HepG2 (cell line): ENCODE measurements around the gene ZNF77. TPM values are rescaled to one million over a fixed set of nuclear protein-coding genes. Genes with fewer than 3 reads are reported as not detected.
A peak's percentile ranks its signal among the peaks of the same experiment; 100 is the strongest.

Experiments
- ATAC-seq: fragments of 200-7000 bp; cut with Tn5 transposase; 3 replicates; pipeline ENCODE4 v1.9.1; 2020; ENCODE audit warnings: mild to moderate bottlenecking, moderate library complexity
- BruUV-seq: library from RNA; stranded (reverse); fragments of 400-500 nt; replicated peaks from 2 replicates; lab custom pipeline; 2021; lab: Mats Ljungman, UMichigan
- CTCF ChIA-PET: fragments of 300-600 bp; formaldehyde crosslinking; extraction: SDS; loops from one replicate; lab custom pipeline; 2021; ENCODE audit warnings: low total read pairs, inconsistent platforms, low intra/inter-chr PET ratio; lab: Yijun Ruan, JAX
- POLR2A ChIA-PET: fragments of 350-600 bp; sonication (Branson Sonifier 250); formaldehyde crosslinking; loops from one replicate; lab custom pipeline; 2020; ENCODE audit warnings: antibody characterized with exemption, inconsistent platforms; lab: Yijun Ruan, JAX
- DNase-seq: peaks from one replicate; pipeline ENCODE4 v3.0.0-alpha.2; 2015; ENCODE audit warnings: low spot score
- FAIRE-seq: peaks from 3 replicates; lab custom pipeline; 2011; peaks lifted over from hg19 to GRCh38; lab: Jason Lieb, UNC
- H2AFZ ChIP-seq: one replicate; pipeline ENCODE4 v1.6.1; 2011; ENCODE audit warnings: low read length, inconsistent platforms
- H3K27ac ChIP-seq: fragments of 300-600 bp; 3 replicates; pipeline ENCODE4 v1.8.0; 2011; ENCODE audit warnings: mixed run types, mild to moderate bottlenecking, mixed read lengths, low read length, inconsistent platforms; ENCODE audit not compliant: insufficient read depth; ENCODE audit errors: extremely low read length
- H3K27me3 ChIP-seq, 2 experiments: fragments of 200-600 bp in 1 of 2; 2 replicates in 1 of 2; 3 replicates in 1 of 2; pipeline versions ENCODE4 v1.6.0 to v1.8.0; 2011; ENCODE audit warnings: low read length in 2 of 2, mild to moderate bottlenecking in 2 of 2, moderate library complexity in 2 of 2, inconsistent platforms in 1 of 2; ENCODE audit not compliant: insufficient read depth in 2 of 2, control insufficient read depth in 1 of 2
- H3K36me3 ChIP-seq, 2 experiments: fragments of 200-600 bp in 1 of 2; replicated peaks in 1 of 2; 2 replicates in 1 of 2; 3 replicates in 1 of 2; pipeline versions ENCODE4 v1.5.1 to v1.8.0; 2011; ENCODE audit warnings: low read length in 2 of 2, inconsistent platforms in 1 of 2; ENCODE audit not compliant: insufficient read depth in 2 of 2, control insufficient read depth in 1 of 2
- H3K4me1 ChIP-seq: 2 replicates; pipeline ENCODE4 v1.5.1; 2012; ENCODE audit warnings: low read length, inconsistent platforms; ENCODE audit not compliant: insufficient read depth
- H3K4me2 ChIP-seq: 2 replicates; pipeline ENCODE4 v1.6.0; 2011; ENCODE audit warnings: low read depth, low read length, inconsistent platforms
- H3K4me3 ChIP-seq, 3 experiments: fragments of 200-600 bp in 1 of 3; sonication (generic), shearing (Covaris generic) in 1 of 3; replicated peaks in 1 of 3; 2 replicates each; pipeline ENCODE4 v1.5.1; 2011 to 2016; ENCODE audit warnings: low read length in 3 of 3, inconsistent platforms in 2 of 3, low read depth in 2 of 3, mild to moderate bottlenecking in 2 of 3, control low read depth in 1 of 3, mixed read lengths in 1 of 3; ENCODE audit not compliant: insufficient read depth in 1 of 3
- H3K79me2 ChIP-seq: one replicate; pipeline ENCODE4 v1.6.1; 2011; ENCODE audit warnings: low read length, inconsistent platforms; ENCODE audit not compliant: insufficient read depth
- H3K9ac ChIP-seq: 2 replicates; pipeline ENCODE4 v1.6.0; 2011; ENCODE audit warnings: mild to moderate bottlenecking, low read depth, low read length, inconsistent platforms; ENCODE audit not compliant: insufficient read depth
- H3K9me3 ChIP-seq: 2 replicates; pipeline ENCODE4 v1.5.1; 2012; ENCODE audit warnings: mild to moderate bottlenecking, low read length
- H4K20me1 ChIP-seq: 2 replicates; pipeline ENCODE4 v1.6.0; 2011; ENCODE audit warnings: inconsistent platforms, mild to moderate bottlenecking, low read length, moderate library complexity; ENCODE audit not compliant: insufficient read depth
- BORCS8-MEF2B ChIP-seq: sonication (generic); formaldehyde crosslinking; IDR thresholded peaks from 2 replicates; pipeline ENCODE4 v1.8.0; 2022; ENCODE audit warnings: mild to moderate bottlenecking, missing genetic modification reagents
- GPN1 ChIP-seq: sonication (generic); formaldehyde crosslinking; IDR thresholded peaks from 2 replicates; pipeline ENCODE4 v1.5.1; 2020; ENCODE audit warnings: missing genetic modification reagents, borderline replicate concordance
- IKZF4 ChIP-seq: sonication (generic); formaldehyde crosslinking; IDR thresholded peaks from 2 replicates; pipeline ENCODE4 v1.5.1; 2020; ENCODE audit warnings: borderline replicate concordance, mild to moderate bottlenecking, low read depth, missing genetic modification reagents; ENCODE audit errors: not compliant biosample characterization
- KMT2B ChIP-seq: IDR thresholded peaks from 2 replicates; pipeline ENCODE4 v1.6.1; 2016; ENCODE audit warnings: missing genetic modification reagents, missing compliant biosample characterization
- MYNN ChIP-seq: sonication (generic); formaldehyde crosslinking; IDR thresholded peaks from 2 replicates; pipeline ENCODE4 v1.4.0; 2020; ENCODE audit warnings: mild to moderate bottlenecking, low read depth, missing genetic modification reagents
- POGZ ChIP-seq: sonication (generic); formaldehyde crosslinking; IDR thresholded peaks from 2 replicates; pipeline ENCODE4 v1.4.0; 2020; ENCODE audit warnings: mild to moderate bottlenecking, missing genetic modification reagents
- RXRB ChIP-seq: IDR thresholded peaks from 2 replicates; pipeline ENCODE4 v1.6.1; 2016; ENCODE audit warnings: borderline replicate concordance, missing genetic modification reagents, missing compliant biosample characterization
- SALL1 ChIP-seq: sonication (generic); formaldehyde crosslinking; IDR thresholded peaks from 2 replicates; pipeline ENCODE4 v1.8.0; 2022; ENCODE audit warnings: mild to moderate bottlenecking, missing genetic modification reagents
- SIX4 ChIP-seq: sonication (generic); formaldehyde crosslinking; IDR thresholded peaks from 2 replicates; pipeline ENCODE4 v1.4.0; 2020; ENCODE audit warnings: missing genetic modification reagents
- ZFY ChIP-seq: sonication (generic); formaldehyde crosslinking; IDR thresholded peaks from 2 replicates; pipeline ENCODE4 v1.4.0; 2020; ENCODE audit warnings: missing genetic modification reagents
- ZFYVE20 ChIP-seq: sonication (generic); formaldehyde crosslinking; IDR thresholded peaks from 2 replicates; pipeline ENCODE4 v1.8.0; 2023; ENCODE audit warnings: low read depth, mild to moderate bottlenecking, moderate library complexity, missing genetic modification reagents, borderline replicate concordance
- ZNF292 ChIP-seq: sonication (generic); formaldehyde crosslinking; IDR thresholded peaks from 2 replicates; pipeline ENCODE4 v1.8.1; 2022; ENCODE audit warnings: mild to moderate bottlenecking, low read depth, missing genetic modification reagents, borderline replicate concordance
- ZNF335 ChIP-seq: sonication (generic); formaldehyde crosslinking; IDR thresholded peaks from 2 replicates; pipeline ENCODE4 v1.4.0; 2020; ENCODE audit warnings: missing genetic modification reagents
- ZNF501 ChIP-seq: sonication (generic); formaldehyde crosslinking; IDR thresholded peaks from 2 replicates; pipeline ENCODE4 v1.5.1; 2020; ENCODE audit warnings: mild to moderate bottlenecking, moderate library complexity, missing genetic modification reagents
- ZNF564 ChIP-seq: sonication (generic); formaldehyde crosslinking; IDR thresholded peaks from 2 replicates; pipeline ENCODE4 v1.8.1; 2023; ENCODE audit warnings: mild to moderate bottlenecking, missing genetic modification reagents
- WGBS: methylation state at CpG from one replicate; pipeline ENCODE4 v1.1.6; 2017; ENCODE audit warnings: low lambda C conversion rate; 5-methylcytosine and 5-hydroxymethylcytosine counted together
- in situ Hi-C: cut with HindIII; loops from 2 replicates; pipeline ENCODE4 v1.10.0; 2017; ENCODE audit warnings: low pct_unique_long_range_greater_than_20kb; ENCODE audit not compliant: extremely low pct_ligation_motif_present
- intact Hi-C: fragments of 100-400 bp; cut with micrococcal nuclease; formaldehyde crosslinking; loops from one replicate; pipeline ENCODE4 v1.10.0; 2022; ENCODE audit not compliant: unreplicated experiment
- polyA plus RNA-seq, 8 experiments: library from polyadenylated mRNA; depleted of rRNA in 3 of 8; stranded (reverse) in 7 of 8; unstranded in 1 of 8; fragments of >200 nt; fragmentation: Illumina TruSeq in 4 of 8; extraction: Trizol in 4 of 8; gene quantifications; 2 replicates each; pipeline versions ENCODE4 v1.2.1 to v1.2.3, GENCODE V29; 2011 to 2016; ENCODE audit warnings: low read depth in 4 of 8, missing spikeins in 1 of 8, mixed read lengths in 1 of 8; ENCODE audit not compliant: insufficient read depth in 1 of 8
- total RNA-seq, 5 experiments: library from RNA; depleted of rRNA; stranded (reverse); fragments of >200 nt; fragmentation: Illumina TruSeq; extraction: Trizol; gene quantifications; 2 replicates each; pipeline ENCODE4 v1.2.3, GENCODE V29; 2016; ENCODE audit warnings: low read depth in 1 of 5
- TF ChIP-seq, protein P1 (sequence below): sonication (generic); formaldehyde crosslinking; conservative IDR thresholded peaks from 2 replicates; pipeline ENCODE4 v1.4.0; 2020; ENCODE audit warnings: missing genetic modification reagents
- TF ChIP-seq, protein P2 (sequence below): sonication (generic); formaldehyde crosslinking; IDR thresholded peaks from 2 replicates; pipeline ENCODE4 v1.9.0; 2021; ENCODE audit warnings: missing genetic modification reagents, mild to moderate bottlenecking, borderline replicate concordance
- TF ChIP-seq, protein P3 (sequence below): fragments of 450-650 bp; IDR thresholded peaks from 2 replicates; pipeline ENCODE4 v1.6.1; 2017; ENCODE audit warnings: mild to moderate bottlenecking

The ZNF77 gene
- total and polyA plus RNA-seq, 2 of the 13 experiments (the other 11 are each of a cell fraction or from before 2014, with no cell fraction given): 7.1 to 11.5 TPM

DNA sequence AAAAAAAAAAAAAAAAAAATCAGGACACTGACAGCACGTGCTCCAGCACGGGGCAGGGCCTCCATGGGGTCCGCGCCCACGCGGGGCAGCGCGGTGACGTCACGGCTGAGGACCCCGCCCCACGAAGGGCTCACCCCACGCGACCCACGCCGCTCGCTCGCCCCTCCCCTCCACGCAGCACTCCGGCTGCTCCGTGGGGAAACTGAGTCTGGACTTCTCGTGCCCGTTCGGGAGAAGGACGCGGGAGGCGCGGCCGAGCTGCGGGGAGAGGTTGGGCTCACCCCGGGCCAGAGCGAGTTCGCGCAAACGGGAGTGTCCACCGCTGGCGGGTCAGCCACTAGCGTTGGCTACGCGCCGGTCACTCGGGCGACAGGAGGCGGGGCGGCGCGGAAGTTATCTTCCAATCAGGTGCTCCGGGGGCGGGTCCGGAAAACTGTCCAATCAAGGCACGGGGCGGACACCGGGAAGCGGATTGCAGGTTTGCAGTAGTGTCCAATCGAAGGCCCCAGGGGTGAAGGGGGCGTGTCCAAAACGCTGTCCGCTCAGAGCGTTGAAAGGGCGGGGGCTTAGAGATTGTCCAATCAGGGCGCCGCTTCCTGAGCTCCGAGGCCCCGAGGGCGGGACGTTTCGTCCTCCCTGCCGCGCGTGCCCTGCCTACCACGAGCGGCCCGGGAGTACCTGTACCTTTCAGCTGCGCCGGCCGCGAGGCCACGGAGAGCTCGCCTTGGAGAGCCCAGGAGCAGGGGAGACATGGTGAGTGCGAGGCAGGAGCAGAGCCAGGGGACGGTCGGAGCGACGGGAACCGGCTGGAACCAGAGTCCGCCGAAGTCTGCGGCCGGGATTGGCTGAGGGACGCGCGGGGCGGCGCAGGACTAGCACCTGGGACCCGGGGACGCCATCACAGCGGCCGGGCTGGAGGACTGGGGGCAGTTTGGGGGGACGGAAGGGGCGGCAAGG lies 44.2 kb downstream of the ZNF77 start, which contains the start of gene ZNF57:
TSS of gene ZNF57 (plus strand) at position 633 of the 957 bp plus-strand sequence. CDS start at position 751, 118 bp downstream.
- Histone ChIP-seq H2AFZ (no peak within 1 kb of the TSS), H3K4me2 (peak within 1 kb of the TSS; percentile 96), H3K79me2 (peaks cover 37% of the 10 kb centered on the region), H3K4me3 (peak within 1 kb of the TSS; percentile 86 to 98 (median 91)), H3K27me3 (no peaks in the 10 kb centered on the region), H3K4me1 (peaks cover 49% of the 10 kb centered on the region), H3K9me3 (no peaks in the 10 kb centered on the region), H3K9ac (peak within 1 kb of the TSS; percentile 86), H3K36me3 (no peaks in the 10 kb centered on the region; a peak in 1 of 5 replicates), H4K20me1 (peaks cover 17% of the 10 kb centered on the region), H3K27ac (peak within 1 kb of the TSS; percentile 88)
- BruUV-seq: no TSS peak
- 0% methylated on average over 29 of the region's 100 CpGs for WGBS
- intact Hi-C loops (no loop called here), in situ Hi-C loops (no loop called here)
- CTCF ChIA-PET: no interaction called here
- FAIRE-seq (peak; percentile 92), DNase-seq (peak; percentile 98), ATAC-seq (peak; percentile 87)
- POLR2A ChIA-PET: interaction anchor here (0.6 to 2.6 kb wide), 13 partner anchors 8 to 508 kb away, joined by 3 to 26 read pairs (median 4); partner anchors contain the start of genes GADD45B, ZNF555, ZNF556 and ZNF77
- TF ChIP-seq, protein P1, sequence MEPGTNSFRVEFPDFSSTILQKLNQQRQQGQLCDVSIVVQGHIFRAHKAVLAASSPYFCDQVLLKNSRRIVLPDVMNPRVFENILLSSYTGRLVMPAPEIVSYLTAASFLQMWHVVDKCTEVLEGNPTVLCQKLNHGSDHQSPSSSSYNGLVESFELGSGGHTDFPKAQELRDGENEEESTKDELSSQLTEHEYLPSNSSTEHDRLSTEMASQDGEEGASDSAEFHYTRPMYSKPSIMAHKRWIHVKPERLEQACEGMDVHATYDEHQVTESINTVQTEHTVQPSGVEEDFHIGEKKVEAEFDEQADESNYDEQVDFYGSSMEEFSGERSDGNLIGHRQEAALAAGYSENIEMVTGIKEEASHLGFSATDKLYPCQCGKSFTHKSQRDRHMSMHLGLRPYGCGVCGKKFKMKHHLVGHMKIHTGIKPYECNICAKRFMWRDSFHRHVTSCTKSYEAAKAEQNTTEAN (CRISPR knock-in tag): no peak
- TF ChIP-seq BORCS8-MEF2B (CRISPR knock-in tag): peak; percentile 93
- peak; percentile 37; the same call in 1 of the 2 replicates for TF ChIP-seq ZNF564
- peak; percentile 71 for TF ChIP-seq SALL1 (CRISPR knock-in tag)
- no peak for TF ChIP-seq ZNF292
- TF ChIP-seq SIX4 (CRISPR knock-in tag): no peak
- TF ChIP-seq KMT2B (CRISPR knock-in tag): peak; percentile 32; the same call in 1 of the 2 replicates
- TF ChIP-seq ZFYVE20 (CRISPR knock-in tag): no peak
- no peak for TF ChIP-seq RXRB (CRISPR knock-in tag)
- TF ChIP-seq ZFY (CRISPR knock-in tag): peak; percentile 70
- TF ChIP-seq, protein P2, sequence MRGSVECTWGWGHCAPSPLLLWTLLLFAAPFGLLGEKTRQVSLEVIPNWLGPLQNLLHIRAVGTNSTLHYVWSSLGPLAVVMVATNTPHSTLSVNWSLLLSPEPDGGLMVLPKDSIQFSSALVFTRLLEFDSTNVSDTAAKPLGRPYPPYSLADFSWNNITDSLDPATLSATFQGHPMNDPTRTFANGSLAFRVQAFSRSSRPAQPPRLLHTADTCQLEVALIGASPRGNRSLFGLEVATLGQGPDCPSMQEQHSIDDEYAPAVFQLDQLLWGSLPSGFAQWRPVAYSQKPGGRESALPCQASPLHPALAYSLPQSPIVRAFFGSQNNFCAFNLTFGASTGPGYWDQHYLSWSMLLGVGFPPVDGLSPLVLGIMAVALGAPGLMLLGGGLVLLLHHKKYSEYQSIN (CRISPR knock-in tag): no peak
- TF ChIP-seq, protein P3, sequence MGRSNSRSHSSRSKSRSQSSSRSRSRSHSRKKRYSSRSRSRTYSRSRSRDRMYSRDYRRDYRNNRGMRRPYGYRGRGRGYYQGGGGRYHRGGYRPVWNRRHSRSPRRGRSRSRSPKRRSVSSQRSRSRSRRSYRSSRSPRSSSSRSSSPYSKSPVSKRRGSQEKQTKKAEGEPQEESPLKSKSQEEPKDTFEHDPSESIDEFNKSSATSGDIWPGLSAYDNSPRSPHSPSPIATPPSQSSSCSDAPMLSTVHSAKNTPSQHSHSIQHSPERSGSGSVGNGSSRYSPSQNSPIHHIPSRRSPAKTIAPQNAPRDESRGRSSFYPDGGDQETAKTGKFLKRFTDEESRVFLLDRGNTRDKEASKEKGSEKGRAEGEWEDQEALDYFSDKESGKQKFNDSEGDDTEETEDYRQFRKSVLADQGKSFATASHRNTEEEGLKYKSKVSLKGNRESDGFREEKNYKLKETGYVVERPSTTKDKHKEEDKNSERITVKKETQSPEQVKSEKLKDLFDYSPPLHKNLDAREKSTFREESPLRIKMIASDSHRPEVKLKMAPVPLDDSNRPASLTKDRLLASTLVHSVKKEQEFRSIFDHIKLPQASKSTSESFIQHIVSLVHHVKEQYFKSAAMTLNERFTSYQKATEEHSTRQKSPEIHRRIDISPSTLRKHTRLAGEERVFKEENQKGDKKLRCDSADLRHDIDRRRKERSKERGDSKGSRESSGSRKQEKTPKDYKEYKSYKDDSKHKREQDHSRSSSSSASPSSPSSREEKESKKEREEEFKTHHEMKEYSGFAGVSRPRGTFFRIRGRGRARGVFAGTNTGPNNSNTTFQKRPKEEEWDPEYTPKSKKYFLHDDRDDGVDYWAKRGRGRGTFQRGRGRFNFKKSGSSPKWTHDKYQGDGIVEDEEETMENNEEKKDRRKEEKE: no peak
- peak; percentile 53; the same call in 1 of the 2 replicates for TF ChIP-seq GPN1
- TF ChIP-seq MYNN (CRISPR knock-in tag): peak; percentile 67; the same call in 1 of the 2 replicates
- no peak for TF ChIP-seq POGZ (CRISPR knock-in tag)
- TF ChIP-seq ZNF501: peak; percentile 69
- 0 out of 2 replicates have a peak, but pooled peaks have one; percentile 28 for TF ChIP-seq ZNF335 (CRISPR knock-in tag)
- TF ChIP-seq IKZF4 (CRISPR knock-in tag): peak; percentile 60
